Measurements from ENCODE around the gene ANAPC2. TPM values are rescaled to one million over a fixed set of nuclear protein-coding genes. Genes with fewer than 3 reads are reported as not detected.

The ANAPC2 gene
- polyA plus RNA-seq, 12 donors: 21.1 to 36.5 (median 30.4) TPM; not detected in 1

DNA sequence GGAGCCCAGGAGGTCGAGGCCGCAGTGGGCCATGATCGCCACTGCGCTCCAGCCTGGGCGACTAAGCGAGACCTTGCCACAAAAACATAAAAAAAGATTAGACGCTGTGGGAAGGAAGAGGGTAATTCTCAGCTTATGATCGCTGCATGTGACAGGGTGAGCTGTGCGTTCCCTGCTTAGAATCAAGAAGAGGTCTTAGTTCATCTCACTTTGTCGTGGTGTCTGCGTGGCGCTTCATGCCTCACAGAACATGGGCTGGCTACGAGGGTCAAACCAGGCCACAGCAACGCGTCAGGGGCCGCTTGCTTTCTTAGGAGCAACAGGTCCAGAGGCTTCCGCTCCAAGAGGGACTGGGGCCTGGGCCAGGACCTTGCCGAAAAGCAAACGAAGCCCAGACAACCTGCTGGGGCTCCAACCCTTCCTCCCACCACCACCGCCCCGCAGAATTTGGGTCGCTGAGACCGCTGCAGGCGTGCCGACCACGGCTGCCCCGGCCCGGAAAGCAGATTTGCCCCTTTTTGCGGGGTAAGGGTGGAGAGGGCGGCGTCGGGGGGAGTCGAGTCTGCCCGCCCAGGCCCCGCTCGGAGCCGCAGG lies 59.4 kb downstream of the ANAPC2 start:
- DNase-seq: no peak

DNA sequence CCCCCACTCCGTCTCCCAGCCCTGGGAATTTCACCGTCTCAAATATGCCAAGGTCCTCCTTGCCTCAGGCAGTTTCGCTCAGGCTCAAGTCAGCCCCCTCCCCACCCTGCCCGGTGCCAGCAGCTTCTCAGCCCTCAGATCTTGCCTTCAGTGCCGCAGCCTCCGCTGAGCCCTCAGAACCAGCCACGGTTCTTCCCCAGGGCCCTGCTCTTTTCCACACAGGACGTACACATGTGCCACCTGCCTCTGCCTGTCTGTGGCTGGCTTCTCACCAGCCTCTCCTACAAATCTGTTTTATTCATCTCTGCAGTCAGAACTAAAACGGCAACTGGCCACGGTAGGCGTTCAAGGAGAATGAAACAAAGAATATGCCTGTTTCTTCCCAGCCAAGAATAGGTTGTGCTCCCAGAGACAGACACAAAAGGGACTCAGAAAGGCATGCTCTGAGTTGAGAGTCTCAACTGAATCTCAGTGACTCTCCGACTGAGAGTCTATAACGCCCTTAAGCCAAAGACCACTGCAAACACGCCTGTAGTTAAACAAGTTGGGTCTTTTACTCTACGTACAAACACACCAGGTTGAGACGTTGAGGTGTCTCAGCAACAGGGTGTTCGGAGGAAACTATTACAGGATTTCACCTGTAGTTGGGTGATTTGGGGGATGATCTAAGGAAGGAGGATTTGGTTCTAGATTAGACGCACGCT lies 60.0 kb downstream of the ANAPC2 start:
- no peak for DNase-seq

DNA sequence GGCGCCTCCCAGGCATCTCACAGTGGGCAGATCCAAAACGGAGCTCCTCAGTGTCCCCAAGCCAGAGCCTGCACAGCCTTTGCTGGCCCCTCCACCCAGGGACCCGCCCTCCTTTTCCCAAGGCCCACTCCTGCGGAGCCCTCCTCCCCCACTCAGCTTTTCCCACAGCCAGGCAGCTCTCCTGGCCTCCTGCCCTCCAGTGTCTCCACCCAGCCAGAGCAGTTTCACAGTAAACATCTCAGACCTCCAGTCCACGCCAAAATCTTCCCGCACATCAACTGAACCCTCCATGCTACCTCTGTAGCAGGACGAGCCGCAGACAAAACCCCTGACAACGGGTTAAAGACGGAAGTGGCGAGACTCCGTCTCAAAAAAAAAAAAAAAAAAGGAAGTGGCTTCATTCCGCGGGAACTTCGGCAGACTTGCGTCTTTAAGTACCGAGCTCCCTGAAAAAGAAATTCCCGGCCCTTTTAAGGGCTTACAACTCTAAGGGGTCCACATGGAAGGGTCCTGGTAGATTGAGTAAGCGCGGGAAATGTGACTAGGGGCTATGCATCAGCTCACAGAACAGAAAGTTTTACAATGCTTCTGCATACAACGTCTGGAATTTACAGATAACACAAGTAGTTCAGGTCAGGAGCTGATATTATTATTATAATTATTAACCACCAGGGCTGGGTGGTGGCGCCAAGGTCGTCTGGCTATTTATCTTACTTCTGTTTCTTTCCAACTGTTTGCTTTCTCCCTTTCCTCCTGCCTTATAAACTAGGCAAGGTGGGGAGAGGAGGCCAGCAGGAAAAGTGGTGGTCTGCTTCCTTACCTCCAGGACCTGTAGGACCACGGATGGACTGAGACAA lies 60.8 kb downstream of the ANAPC2 start:
- no peak for DNase-seq

DNA sequence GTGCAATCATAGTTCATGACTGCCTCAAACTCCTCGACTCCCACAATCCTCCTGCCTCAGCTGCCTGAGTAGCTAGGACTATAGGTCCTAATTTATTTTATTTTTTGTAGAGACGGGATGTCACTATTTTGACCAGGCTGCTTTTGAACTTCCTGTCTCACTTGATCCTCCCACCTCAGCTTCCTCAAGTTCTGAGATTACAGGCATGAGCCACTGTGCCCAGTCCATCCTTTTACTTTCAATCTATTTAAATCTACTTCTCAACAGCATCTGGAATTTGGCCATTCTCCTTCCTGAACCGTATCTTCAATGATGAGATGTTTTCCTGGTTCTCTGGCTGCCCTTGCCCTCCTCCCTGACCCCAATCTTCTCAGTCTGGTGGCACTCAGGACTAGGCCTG lies 61.6 kb downstream of the ANAPC2 start:
- no peak for DNase-seq

Other genes with a start within 250 kb of the ANAPC2 start
- gene FBXW5, start 243.8 kb downstream of the ANAPC2 start, polyA plus RNA-seq (ENCODE audit: insufficient read length in 12 of 12): 10 to 100 TPM in 11 of 12 donors, not detected in 1; 26.2 to 46.7 (median 30.6) TPM
- 1 to 10 TPM in 1 of 12 donors, under 1 TPM in 7, not detected in 4; 0.27 to 1.2 (median 0.48) TPM for gene C8G, start 243.3 kb downstream of the ANAPC2 start, polyA plus RNA-seq (ENCODE audit: insufficient read length in 12 of 12)
- gene LCN12, start 236.3 kb downstream of the ANAPC2 start, polyA plus RNA-seq (ENCODE audit: insufficient read length in 12 of 12): 1 to 10 TPM in 5 of 12 donors, under 1 TPM in 4, not detected in 3; 0.23 to 1.4 (median 1.1) TPM
- gene PTGDS, start 211.1 kb downstream of the ANAPC2 start, polyA plus RNA-seq (ENCODE audit: insufficient read length in 12 of 12): 10 to 100 TPM in 6 of 12 donors, 1 to 10 TPM in 4, not detected in 2; 5.3 to 30.3 (median 13.6) TPM
- under 1 TPM in 10 of 12 donors, not detected in 2; 0.19 to 0.74 (median 0.54) TPM for gene LCNL1, start 205.6 kb downstream of the ANAPC2 start, polyA plus RNA-seq (ENCODE audit: insufficient read length in 12 of 12)
- gene PAXX, start 196.1 kb downstream of the ANAPC2 start, polyA plus RNA-seq (ENCODE audit: insufficient read length in 12 of 12): 10 to 100 TPM in 11 of 12 donors, not detected in 1; 15.5 to 51.6 (median 19.6) TPM
- gene CLIC3, start 192.0 kb downstream of the ANAPC2 start, polyA plus RNA-seq (ENCODE audit: insufficient read length in 12 of 12): 10 to 100 TPM in 1 of 12 donors, 1 to 10 TPM in 2, under 1 TPM in 6, not detected in 3; 0.23 to 26.6 (median 0.49) TPM
- 10 to 100 TPM in 11 of 12 donors, not detected in 1; 10.1 to 28.9 (median 13.0) TPM for gene ABCA2, start 160.3 kb downstream of the ANAPC2 start, polyA plus RNA-seq (ENCODE audit: insufficient read length in 12 of 12)
- under 1 TPM in 3 of 12 donors, not detected in 9; 0.05 to 0.45 (median 0.08) TPM for gene FUT7, start 156.5 kb downstream of the ANAPC2 start, polyA plus RNA-seq (ENCODE audit: insufficient read length in 12 of 12)
- 10 to 100 TPM in 11 of 12 donors, not detected in 1; 26.6 to 48.0 (median 30.3) TPM for gene NPDC1, start 142.4 kb downstream of the ANAPC2 start, polyA plus RNA-seq (ENCODE audit: insufficient read length in 12 of 12)
- 10 to 100 TPM in 7 of 12 donors, 1 to 10 TPM in 4, not detected in 1; 8.6 to 21.8 (median 12.8) TPM for gene ENTPD2, start 134.5 kb downstream of the ANAPC2 start, polyA plus RNA-seq (ENCODE audit: insufficient read length in 12 of 12)
- gene SAPCD2, start 118.0 kb downstream of the ANAPC2 start, polyA plus RNA-seq (ENCODE audit: insufficient read length in 12 of 12): 1 to 10 TPM in 11 of 12 donors, not detected in 1; 2.0 to 8.0 (median 3.3) TPM
- gene UAP1L1, start 111.0 kb downstream of the ANAPC2 start, polyA plus RNA-seq (ENCODE audit: insufficient read length in 12 of 12): 1 to 10 TPM in 10 of 12 donors, not detected in 2; 1.4 to 3.8 (median 1.8) TPM
- gene MAN1B1, start 101.6 kb downstream of the ANAPC2 start, polyA plus RNA-seq (ENCODE audit: insufficient read length in 12 of 12): 10 to 100 TPM in 11 of 12 donors, not detected in 1; 34.2 to 65.1 (median 37.7) TPM
- 10 to 100 TPM in 11 of 12 donors, not detected in 1; 16.7 to 86.0 (median 23.7) TPM for gene DPP7, start 73.8 kb downstream of the ANAPC2 start, polyA plus RNA-seq (ENCODE audit: insufficient read length in 12 of 12)
- under 1 TPM in 4 of 12 donors, not detected in 8; 0.09 to 0.84 (median 0.14) TPM for gene GRIN1, start 49.4 kb downstream of the ANAPC2 start, polyA plus RNA-seq (ENCODE audit: insufficient read length in 12 of 12)
- gene LRRC26, start 18.5 kb downstream of the ANAPC2 start, polyA plus RNA-seq (ENCODE audit: insufficient read length in 12 of 12): not detected
- not detected for gene TMEM210, start 16.5 kb downstream of the ANAPC2 start, polyA plus RNA-seq (ENCODE audit: insufficient read length in 12 of 12)
- gene SSNA1, start 116 bp upstream of the ANAPC2 start, polyA plus RNA-seq (ENCODE audit: insufficient read length in 12 of 12): 10 to 100 TPM in 11 of 12 donors, not detected in 1; 36.2 to 86.3 (median 45.8) TPM
- gene TPRN, start 12.2 kb upstream of the ANAPC2 start, polyA plus RNA-seq (ENCODE audit: insufficient read length in 12 of 12): 10 to 100 TPM in 2 of 12 donors, 1 to 10 TPM in 9, not detected in 1; 4.2 to 10.4 (median 7.9) TPM
- 10 to 100 TPM in 11 of 12 donors, not detected in 1; 20.7 to 39.2 (median 31.1) TPM for gene TMEM203, start 17.1 kb upstream of the ANAPC2 start, polyA plus RNA-seq (ENCODE audit: insufficient read length in 12 of 12)
- 10 to 100 TPM in 2 of 12 donors, 1 to 10 TPM in 9, not detected in 1; 4.9 to 13.3 (median 6.9) TPM for gene NDOR1, start 17.1 kb upstream of the ANAPC2 start, polyA plus RNA-seq (ENCODE audit: insufficient read length in 12 of 12)
- 1 to 10 TPM in 10 of 12 donors, not detected in 2; 1.7 to 7.1 (median 2.3) TPM for gene RNF208, start 33.7 kb upstream of the ANAPC2 start, polyA plus RNA-seq (ENCODE audit: insufficient read length in 12 of 12)
- gene CYSRT1, start 36.6 kb upstream of the ANAPC2 start, polyA plus RNA-seq (ENCODE audit: insufficient read length in 12 of 12): 1 to 10 TPM in 9 of 12 donors, under 1 TPM in 1, not detected in 2; 0.91 to 3.2 (median 2.1) TPM
- 1 to 10 TPM in 7 of 12 donors, under 1 TPM in 3, not detected in 2; 0.66 to 2.9 (median 1.3) TPM for gene RNF224, start 38.9 kb upstream of the ANAPC2 start, polyA plus RNA-seq (ENCODE audit: insufficient read length in 12 of 12)
- gene SLC34A3, start 42.3 kb upstream of the ANAPC2 start, polyA plus RNA-seq (ENCODE audit: insufficient read length in 12 of 12): 1 to 10 TPM in 6 of 12 donors, under 1 TPM in 4, not detected in 2; 0.43 to 1.6 (median 1.0) TPM
- 100 to 1,000 TPM in 11 of 12 donors, not detected in 1; 121 to 306 (median 157) TPM for gene TUBB4B, start 52.7 kb upstream of the ANAPC2 start, polyA plus RNA-seq (ENCODE audit: insufficient read length in 12 of 12)
- gene STPG3, start 62.7 kb upstream of the ANAPC2 start, polyA plus RNA-seq (ENCODE audit: insufficient read length in 12 of 12): under 1 TPM in 6 of 12 donors, not detected in 6; 0.24 to 0.54 (median 0.30) TPM
- 10 to 100 TPM in 11 of 12 donors, not detected in 1; 31.1 to 52.0 (median 39.2) TPM for gene NELFB, start 66.8 kb upstream of the ANAPC2 start, polyA plus RNA-seq (ENCODE audit: insufficient read length in 12 of 12)
- gene TOR4A, start 89.2 kb upstream of the ANAPC2 start, polyA plus RNA-seq (ENCODE audit: insufficient read length in 12 of 12): 10 to 100 TPM in 1 of 12 donors, 1 to 10 TPM in 10, not detected in 1; 3.5 to 14.8 (median 4.4) TPM
- gene NRARP, start 113.7 kb upstream of the ANAPC2 start, polyA plus RNA-seq (ENCODE audit: insufficient read length in 12 of 12): 10 to 100 TPM in 2 of 12 donors, 1 to 10 TPM in 9, not detected in 1; 2.6 to 28.7 (median 4.3) TPM
- 10 to 100 TPM in 8 of 12 donors, 1 to 10 TPM in 3, not detected in 1; 6.7 to 21.6 (median 11.6) TPM for gene EXD3, start 234.6 kb upstream of the ANAPC2 start, polyA plus RNA-seq (ENCODE audit: insufficient read length in 12 of 12)
- 1 to 10 TPM in 10 of 12 donors, not detected in 2; 1.4 to 3.1 (median 2.4) TPM for gene NOXA1, start 234.8 kb upstream of the ANAPC2 start, polyA plus RNA-seq (ENCODE audit: insufficient read length in 12 of 12)